OCI-LY7 (cell line): ENCODE results near the gene DLGAP3. TPM values are rescaled to one million over a fixed set of nuclear protein-coding genes. Genes with fewer than 3 reads are reported as not detected.
A peak's percentile ranks its signal among the peaks of the same experiment; 100 is the strongest.

Experiments
- BruUV-seq: library from RNA; stranded (reverse); fragments of 400-500 nt; replicated peaks from 2 replicates; lab custom pipeline; 2021; lab: Mats Ljungman, UMichigan
- CTCF ChIA-PET: fragments of 300-600 bp; sonication (Branson Sonifier 250); formaldehyde crosslinking; loops from one replicate; lab custom pipeline; 2022; ENCODE audit warnings: antibody characterized with exemption; ENCODE audit not compliant: unreplicated experiment; lab: Charles Lee
- POLR2A ChIA-PET: fragments of 300-600 bp; sonication (Branson Sonifier 250); formaldehyde crosslinking; loops from one replicate; lab custom pipeline; 2022; ENCODE audit warnings: antibody characterized with exemption; lab: Charles Lee
- DNase-seq: peaks from one replicate; pipeline ENCODE4 v3.0.0-alpha.2; 2015; ENCODE audit warnings: low spot score
- H2AFZ ChIP-seq: fragments of 200-600 bp; sonication (generic), shearing (Covaris generic); 2 replicates; pipeline ENCODE4 v1.6.1; 2014; ENCODE audit warnings: mild to moderate bottlenecking, antibody characterized with exemption, low read length, moderate library complexity
- H3K27ac ChIP-seq: fragments of 200-600 bp; sonication (generic); 2 replicates; pipeline ENCODE4 v1.5.1; 2014; ENCODE audit warnings: mixed run types, low read depth, mild to moderate bottlenecking, moderate library complexity, low read length, inconsistent platforms; ENCODE audit not compliant: poor library complexity, severe bottlenecking
- H3K36me3 ChIP-seq: fragments of 200-600 bp; sonication (generic); 2 replicates; pipeline ENCODE4 v1.6.1; 2014; ENCODE audit warnings: mild to moderate bottlenecking, antibody characterized with exemption, low read length, moderate library complexity, mixed read lengths; ENCODE audit not compliant: insufficient read depth
- H3K4me1 ChIP-seq: fragments of 200-600 bp; sonication (generic); 2 replicates; pipeline ENCODE4 v1.5.1; 2014; ENCODE audit warnings: mild to moderate bottlenecking, low read length; ENCODE audit not compliant: insufficient read depth, poor library complexity, severe bottlenecking
- H3K4me2 ChIP-seq: fragments of 200-600 bp; sonication (generic); 2 replicates; pipeline ENCODE4 v1.6.1; 2014; ENCODE audit warnings: mild to moderate bottlenecking, low read length
- H3K4me3 ChIP-seq: fragments of 200-600 bp; sonication (generic); 2 replicates; pipeline ENCODE4 v1.5.1; 2014; ENCODE audit warnings: mild to moderate bottlenecking, low read depth, low read length; ENCODE audit not compliant: poor library complexity, severe bottlenecking
- H3K79me2 ChIP-seq: fragments of 200-600 bp; sonication (generic); 2 replicates; pipeline ENCODE4 v1.6.1; 2016; ENCODE audit warnings: low read depth, mild to moderate bottlenecking, low read length, moderate library complexity, mixed read lengths; ENCODE audit not compliant: insufficient read depth
- H3K9me2 ChIP-seq: fragments of 200-600 bp; sonication (generic); 2 replicates; pipeline ENCODE4 v1.6.1; 2016; ENCODE audit warnings: mild to moderate bottlenecking, low read length, mixed read lengths; ENCODE audit not compliant: insufficient read depth
- H3K9me3 ChIP-seq: fragments of 200-600 bp; sonication (generic); 2 replicates; pipeline ENCODE4 v1.6.1; 2014; ENCODE audit warnings: mild to moderate bottlenecking, mixed run types, low read length, mixed read lengths
- H4K20me1 ChIP-seq: fragments of 200-600 bp; sonication (generic); 2 replicates; pipeline ENCODE4 v1.6.1; 2014; ENCODE audit warnings: mild to moderate bottlenecking, antibody characterized with exemption, low read length, moderate library complexity, mixed read lengths; ENCODE audit not compliant: insufficient read depth
- CTCF ChIP-seq: fragments of 200-600 bp; sonication (generic); conservative IDR thresholded peaks from 2 replicates; pipeline ENCODE4 v1.5.1; 2014; ENCODE audit warnings: mild to moderate bottlenecking, antibody characterized with exemption, low read length, moderate library complexity, mixed read lengths
- EZH2phosphoT487 ChIP-seq: fragments of 200-600 bp; sonication (generic); IDR thresholded peaks from 2 replicates; pipeline ENCODE4 v1.6.1; 2018; ENCODE audit warnings: low read depth, borderline replicate concordance, mild to moderate bottlenecking, mixed run types, antibody characterized with exemption, low read length, moderate library complexity, mixed read lengths
- intact Hi-C: fragments of 100-400 bp; cut with micrococcal nuclease; formaldehyde crosslinking; loops from one replicate; pipeline ENCODE4 v1.10.0; 2022; ENCODE audit not compliant: unreplicated experiment
- total RNA-seq, 2 experiments: library from RNA; depleted of rRNA in 1 of 2; stranded (reverse); fragments of >200 nt in 1 of 2; shearing (Covaris generic) in 1 of 2; gene quantifications; 2 replicates each; pipeline ENCODE4 v1.2.3, GENCODE V29; 2014 to 2022

The DLGAP3 gene
- total RNA-seq, 2 experiments from 2014 or later: 0.44 to 0.47 TPM

- no peaks in the 10 kb centered on the region for H4K20me1 ChIP-seq
- TF ChIP-seq EZH2phosphoT487: no peak
- TF ChIP-seq CTCF: no peak
- no peak overlapping the region for H2AFZ ChIP-seq
- BruUV-seq: no TSS peak
- H3K9me2 ChIP-seq: no peaks in the 10 kb centered on the region
- H3K36me3 ChIP-seq: no peaks in the 10 kb centered on the region
- no peaks in the 10 kb centered on the region for H3K4me1 ChIP-seq
- CTCF ChIA-PET: no interaction called here
- no peaks in the 10 kb centered on the region for H3K79me2 ChIP-seq
- H3K27ac ChIP-seq: no peak overlapping the region
- DNase-seq: no peak
- H3K4me2 ChIP-seq: no peak overlapping the region
- intact Hi-C loops: no loop called here
- no peaks in the 10 kb centered on the region for H3K9me3 ChIP-seq
- no peak overlapping the region for H3K4me3 ChIP-seq
- POLR2A ChIA-PET: no interaction called here
Measured at GRCh38 chr1:34899471-34899870, 30.0 kb downstream of the DLGAP3 start.

DNA sequence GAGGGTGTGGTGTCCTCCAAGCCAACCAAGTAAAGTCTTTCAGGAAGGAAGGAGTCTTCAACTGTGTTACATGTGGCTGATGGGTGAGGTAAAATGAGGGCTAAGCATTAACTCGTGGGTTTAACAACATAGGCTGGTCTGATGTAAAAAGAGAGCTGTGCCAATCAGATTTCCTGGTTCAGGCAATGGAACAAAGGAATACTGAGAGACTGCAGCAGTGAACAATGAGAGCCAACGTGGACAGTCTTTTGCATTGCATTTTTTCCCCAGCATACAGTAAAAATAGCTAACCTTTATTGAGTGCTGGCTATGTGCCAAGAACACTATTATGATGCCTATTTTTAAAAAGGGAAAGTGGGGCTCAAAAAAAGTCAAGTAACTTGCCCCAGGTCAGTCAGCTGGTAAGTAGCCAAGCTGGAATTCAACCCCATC, 31.1 kb downstream of the DLGAP3 start:
- no peak for TF ChIP-seq CTCF
- no peak for TF ChIP-seq EZH2phosphoT487
- intact Hi-C loops: no loop called here
- Histone ChIP-seq H3K9me2 (no peaks in the 10 kb centered on the region), H3K27ac (no peak overlapping the region), H3K4me3 (no peak overlapping the region), H3K4me1 (no peaks in the 10 kb centered on the region), H2AFZ (no peak overlapping the region), H3K9me3 (0 out of 2 replicates have a peak, but pooled peaks cover 1% of the 10 kb centered on the region), H3K79me2 (no peaks in the 10 kb centered on the region), H3K36me3 (no peaks in the 10 kb centered on the region), H4K20me1 (no peaks in the 10 kb centered on the region), H3K4me2 (no peak overlapping the region)
- ChIA-PET POLR2A (interaction anchor here (0.6 kb wide), 1 partner anchor 269 kb away, joined by 3 read pairs; no protein-coding TSS in a partner anchor), CTCF (interaction anchor here (0.6 kb wide), 1 partner anchor 552 kb away, joined by 3 read pairs; no protein-coding TSS in a partner anchor)
- no peak for DNase-seq
- no TSS peak for BruUV-seq

GRCh38 chr1:34896612-34897011, 32.8 kb downstream of the DLGAP3 start:
- H3K9me3 ChIP-seq: peaks cover 14% of the 10 kb centered on the region; the same call in 1 of the 2 replicates
- H3K79me2 ChIP-seq: no peaks in the 10 kb centered on the region
- POLR2A ChIA-PET: interaction anchor here (0.6 kb wide), 1 partner anchor 294 kb away, joined by 3 read pairs; no protein-coding TSS in a partner anchor
- CTCF ChIA-PET: no interaction called here
- no peaks in the 10 kb centered on the region for H4K20me1 ChIP-seq
- H3K4me2 ChIP-seq: no peak overlapping the region
- H2AFZ ChIP-seq: no peak overlapping the region
- no TSS peak for BruUV-seq
- no peak for TF ChIP-seq EZH2phosphoT487
- TF ChIP-seq CTCF: 0 out of 2 replicates have a peak, but pooled peaks have one; percentile 29
- no peaks in the 10 kb centered on the region for H3K9me2 ChIP-seq
- no peak for DNase-seq
- no peak overlapping the region for H3K4me3 ChIP-seq
- H3K27ac ChIP-seq: no peak overlapping the region
- intact Hi-C loops: no loop called here
- H3K36me3 ChIP-seq: no peaks in the 10 kb centered on the region
- H3K4me1 ChIP-seq: no peaks in the 10 kb centered on the region
